Adrenal gland (tissue), 12 donors: ENCODE results near the gene ITGA11. TPM values are rescaled to one million over a fixed set of nuclear protein-coding genes. Genes with fewer than 3 reads are reported as not detected.
A peak's percentile ranks its signal among the peaks of the same experiment; 100 is the strongest.

ENCODE experiments used
- DNase-seq, 7 donors: peaks; one replicate each; pipeline ENCODE4 v3.0.0-alpha.2; 2019 to 2020
- H3K27ac ChIP-seq, 5 donors: fragments of 200-600 bp; sonication (generic) in 4 of 5; 1 replicate in 3 of 5; 2 replicates in 2 of 5; pipeline versions ENCODE4 v1.5.1 to v1.8.0; 2016 to 2020; ENCODE audit warnings: mild to moderate bottlenecking in 1 of 5
- H3K27me3 ChIP-seq: fragments of 200-600 bp; 2 replicates; pipeline ENCODE4 v1.8.0; 2021
- H3K36me3 ChIP-seq, 2 donors: fragments of 200-600 bp; replicated peaks in 1 of 2; 1 replicate in 1 of 2; 2 replicates in 1 of 2; pipeline versions ENCODE4 v1.5.1 to v1.8.0; 2018 to 2022
- H3K4me1 ChIP-seq, 2 donors: fragments of 200-600 bp; replicated peaks in 1 of 2; 1 replicate in 1 of 2; 2 replicates in 1 of 2; pipeline versions ENCODE4 v1.5.1 to v1.8.0; 2018 to 2021
- H3K4me3 ChIP-seq, 4 donors: fragments of 200-600 bp; sonication (generic) in 3 of 4; one replicate each; pipeline ENCODE4 v1.5.1; 2016 to 2018
- H3K9me3 ChIP-seq, 3 donors: fragments of 200-600 bp; sonication (generic) in 1 of 3; replicated peaks in 1 of 3; 1 replicate in 2 of 3; 2 replicates in 1 of 3; pipeline versions ENCODE4 v1.5.1 to v1.8.0; 2016 to 2021
- CTCF ChIP-seq, 6 experiments: fragments of 450-650 bp in 4 of 6; fragments of 200-600 bp in 2 of 6; sonication (generic) in 1 of 6; IDR thresholded peaks; 1 replicate in 5 of 6; 2 replicates in 1 of 6; pipeline versions ENCODE4 v1.5.1 to v1.8.0; 2016 to 2021; ENCODE audit warnings: antibody characterized with exemption in 6 of 6, mild to moderate bottlenecking in 2 of 6, moderate library complexity in 1 of 6
- POLR2A ChIP-seq, 2 donors: fragments of 450-650 bp; IDR thresholded peaks; one replicate each; pipeline ENCODE4 v1.6.1; 2017; ENCODE audit warnings: antibody characterized with exemption in 2 of 2, mild to moderate bottlenecking in 2 of 2, moderate library complexity in 1 of 2
- WGBS, 4 donors: extraction: QIAGEN DNeasy Blood & Tissue Kit in 2 of 4; methylation state at CpG; one replicate each; pipeline versions ENCODE4 v1.1.5 to v1.1.7; 2013 to 2017; 5-methylcytosine and 5-hydroxymethylcytosine counted together
- intact Hi-C, 2 donors: fragments of 100-400 bp; cut with DNase I; formaldehyde crosslinking; loops; one replicate each; pipeline versions ENCODE4 v1.14.1 to v1.15.0; 2022 to 2023
- polyA plus RNA-seq, 3 donors: library from polyadenylated mRNA; stranded (reverse); fragments of 200-250 nt in 2 of 3; fragments of 350-450 nt in 1 of 3; fragmentation: Illumina TruSeq in 1 of 3; extraction: RNeasy Lipid Tissue Mini Kit (QIAGEN cat#74804) in 1 of 3; gene quantifications; one replicate each; pipeline ENCODE4 v1.2.3, GENCODE V29; 2013 to 2014
- total RNA-seq, 9 donors: library from RNA; depleted of rRNA in 4 of 9; stranded (reverse); fragments of >200 nt in 4 of 9; fragments of 120-200 nt in 1 of 9; fragmentation: NEBNext Ultra II Directional in 1 of 9; extraction: Animal tissue kit (Norgen Biotek cat#: 25700) in 1 of 9; gene quantifications; one replicate each; pipeline versions ENCODE4 v1.1.0 to v1.2.4, GENCODE V29; 2013 to 2023
- donor health status: healthy with polysubstance abuse.
- donor health status: Bipolar disorder and iron deficiency.
- donor health status: DM: yes; HTN: yes; CAD: no.
- donor health status: DM: no; HTN: no; CAD: no.
- donor health status: DM: no; HTN: no; CAD: no.
- donor health status: DM: yes; HTN: yes; CAD: no.

ITGA11 gene
- total and polyA plus RNA-seq, 12 donors = 1.4 to 52.5 (median 7.5) TPM

GRCh38 chr15:68318008-68318835, 113.7 kb downstream of the ITGA11 start:
- no peaks in the 10 kb centered on the region for H3K9me3 ChIP-seq
- H3K27me3 ChIP-seq = no peaks in the 10 kb centered on the region
- H3K4me3 ChIP-seq = no peak overlapping the region
- WGBS, 4 donors = 85 to 89% (median 87%) methylated on average over 6 of the region's 6 CpGs
- H3K36me3 ChIP-seq = no peaks in the 10 kb centered on the region
- H3K4me1 ChIP-seq = no peaks in the 10 kb centered on the region
- TF ChIP-seq POLR2A (IDR thresholded peaks at IDR 0.05) (no peak), CTCF (IDR thresholded peaks at IDR 0.05) (no peak)
- no peak overlapping the region for H3K27ac ChIP-seq
- DNase-seq = peak in 2 of 7 donors; percentile 0 to 3
- intact Hi-C loops = loop anchor here in 1 of 2 donors (10.0 kb wide), 1 partner anchor 227 kb away; no protein-coding TSS in a partner anchor

GRCh38 chr15:68317281-68318007, 114.5 kb downstream of the ITGA11 start:
- WGBS, 4 donors = 77 to 86% (median 85%) methylated on average over 14 to 16 of the region's 16 CpGs
- TF ChIP-seq POLR2A (IDR thresholded peaks at IDR 0.05) = no peak
- no peak for TF ChIP-seq CTCF (IDR thresholded peaks at IDR 0.05)
- peak in 2 of 7 donors; percentile 1 to 7 for DNase-seq
- intact Hi-C loops = loop anchor here in 1 of 2 donors (10.0 kb wide), 1 partner anchor 227 kb away; no protein-coding TSS in a partner anchor
- no peak overlapping the region for H3K4me3 ChIP-seq
- H3K9me3 ChIP-seq = no peaks in the 10 kb centered on the region
- no peaks in the 10 kb centered on the region for H3K36me3 ChIP-seq
- H3K27ac ChIP-seq = no peak overlapping the region
- no peaks in the 10 kb centered on the region for H3K27me3 ChIP-seq
- H3K4me1 ChIP-seq = no peaks in the 10 kb centered on the region

- H3K27ac ChIP-seq = no peak overlapping the region
- intact Hi-C loops = loop anchor here in 1 of 2 donors (10.0 kb wide), 1 partner anchor 229 kb away; no protein-coding TSS in a partner anchor
- H3K36me3 ChIP-seq = no peaks in the 10 kb centered on the region
- no peaks in the 10 kb centered on the region for H3K9me3 ChIP-seq
- no peak overlapping the region for H3K4me3 ChIP-seq
- DNase-seq = peak in 4 of 7 donors; percentile 1 to 42 (median 12)
- no peak for TF ChIP-seq POLR2A (IDR thresholded peaks at IDR 0.05)
- no peak for TF ChIP-seq CTCF (IDR thresholded peaks at IDR 0.05)
- no peaks in the 10 kb centered on the region for H3K27me3 ChIP-seq
- no peaks in the 10 kb centered on the region for H3K4me1 ChIP-seq
- 71 to 81% (median 79%) methylated on average over 15 to 17 of the region's 17 CpGs for WGBS, 4 donors
These were observed 115.7 kb downstream of the ITGA11 start for GRCh38 chr15:68316061-68316804.
